NCI-H526 treated with DMSO at 0.1 percent for 48 hours (cell line): ENCODE measurements around the gene OIT3.
"Not testable (repeated sequence)": the region's sequence is repeated elsewhere in the genome, so short reads cannot be mapped to it uniquely, and the experiment has no call there.

Source experiments
- DNase-seq: peaks from one replicate; lab custom pipeline; 2025; lab: John Stamatoyannopoulos, UW

The OIT3 gene

GRCh38 chr10:72903941-72904446 is 10.5 kb downstream of the OIT3 start:
- DNase-seq, result not testable (repeated sequence)

- DNase-seq, result no peak
These were observed 11.3 kb downstream of the OIT3 start for GRCh38 chr10:72904806-72905205.

- no peak for DNase-seq
These were observed 12.9 kb downstream of the OIT3 start for GRCh38 chr10:72906446-72906845.

GRCh38 chr10:72910705-72911104 is 17.2 kb downstream of the OIT3 start:
- no peak for DNase-seq

GRCh38 chr10:72911758-72912157 is 18.2 kb downstream of the OIT3 start:
- no peak for DNase-seq

GRCh38 chr10:72912736-72913135 is 19.2 kb downstream of the OIT3 start:
- no peak for DNase-seq

- no peak for DNase-seq
These were observed 19.7 kb downstream of the OIT3 start for GRCh38 chr10:72913287-72913686.

GRCh38 chr10:72917201-72917600 is 23.7 kb downstream of the OIT3 start:
- not testable (repeated sequence) for DNase-seq

- not testable (repeated sequence) for DNase-seq
These were observed 24.3 kb downstream of the OIT3 start for GRCh38 chr10:72917803-72918332.

- DNase-seq, result no peak
These were observed 24.8 kb downstream of the OIT3 start for GRCh38 chr10:72918352-72918751.

GRCh38 chr10:72921147-72921683 is 27.7 kb downstream of the OIT3 start:
- not testable (repeated sequence) for DNase-seq

- no peak for DNase-seq
These were observed 30.8 kb downstream of the OIT3 start for GRCh38 chr10:72924351-72924750.

GRCh38 chr10:72925951-72926465 is 32.5 kb downstream of the OIT3 start:
- no peak for DNase-seq

GRCh38 chr10:72927485-72927884 is 33.9 kb downstream of the OIT3 start:
- DNase-seq, result no peak

- no peak for DNase-seq
These were observed 35.3 kb downstream of the OIT3 start for GRCh38 chr10:72928798-72929197.

GRCh38 chr10:72930276-72930675 is 36.7 kb downstream of the OIT3 start:
- DNase-seq, result no peak

GRCh38 chr10:72932259-72933015 is 38.9 kb downstream of the OIT3 start:
- DNase-seq, result no peak

- no peak for DNase-seq
These were observed 41.8 kb downstream of the OIT3 start for GRCh38 chr10:72935361-72935760.

GRCh38 chr10:72943498-72944234 is 50.1 kb downstream of the OIT3 start:
- no peak for DNase-seq

GRCh38 chr10:72946963-72947362 is 53.4 kb downstream of the OIT3 start:
- DNase-seq, result no peak

GRCh38 chr10:72948762-72949161 is 55.2 kb downstream of the OIT3 start:
- no peak for DNase-seq

- no peak for DNase-seq
These were observed 58.2 kb downstream of the OIT3 start for GRCh38 chr10:72951760-72952159.
